ENCODE measurements around the gene SNAP47.

The SNAP47 gene

DNA sequence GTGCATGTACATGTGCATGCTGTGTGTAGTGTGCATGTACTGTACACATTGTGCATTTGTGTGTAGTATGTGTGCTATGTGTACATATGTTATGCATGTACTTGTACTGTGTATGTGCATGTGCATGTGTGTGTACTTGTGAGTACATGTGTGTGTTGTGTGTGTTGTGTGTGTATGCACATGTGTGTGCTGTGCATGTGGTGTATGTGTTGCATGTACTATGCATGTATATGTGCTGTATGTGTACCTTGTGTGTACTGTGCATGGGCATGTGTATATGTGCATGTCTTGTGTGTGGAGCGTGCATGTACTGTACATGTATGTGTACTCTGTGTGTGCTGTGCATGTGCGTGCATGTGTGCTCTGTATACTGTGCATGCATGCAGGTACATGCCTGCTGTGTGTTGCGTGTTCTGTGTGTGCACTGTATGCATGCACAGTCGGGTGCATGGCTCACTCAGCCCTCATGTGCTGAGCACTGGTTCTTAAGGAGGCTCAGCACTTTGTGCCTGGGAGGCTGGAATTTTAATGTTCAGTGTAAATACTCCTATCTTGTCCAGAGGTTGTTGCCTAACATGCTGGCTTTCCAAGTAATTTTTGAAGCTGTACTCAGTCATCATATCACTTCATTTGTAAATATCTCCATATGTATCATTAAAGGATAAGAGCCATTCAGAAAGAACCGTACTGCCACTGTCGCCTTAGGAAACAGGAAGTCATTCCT is 32.3 kb downstream of the SNAP47 start:
- no peak for DNase-seq (ENCODE audit: low read depth in 2 of 2)

DNA sequence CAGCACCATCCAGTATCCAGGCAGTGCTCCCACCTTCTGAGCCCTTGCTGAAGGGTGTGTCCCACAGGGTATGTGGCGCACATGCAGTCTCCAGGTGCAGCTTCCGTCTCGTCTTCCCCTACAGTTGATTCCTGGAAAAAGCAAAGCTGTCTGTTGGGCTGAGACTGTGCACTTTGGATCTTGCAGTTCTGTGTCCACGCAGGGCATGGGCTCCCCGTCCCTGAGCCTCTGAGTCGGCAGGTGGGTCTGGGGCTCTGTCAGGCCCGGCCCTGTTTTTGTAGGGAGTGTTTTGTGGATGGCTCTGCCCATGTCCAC is 32.8 kb downstream of the SNAP47 start:
- DNase-seq (ENCODE audit: low read depth in 2 of 2) = no peak

DNA sequence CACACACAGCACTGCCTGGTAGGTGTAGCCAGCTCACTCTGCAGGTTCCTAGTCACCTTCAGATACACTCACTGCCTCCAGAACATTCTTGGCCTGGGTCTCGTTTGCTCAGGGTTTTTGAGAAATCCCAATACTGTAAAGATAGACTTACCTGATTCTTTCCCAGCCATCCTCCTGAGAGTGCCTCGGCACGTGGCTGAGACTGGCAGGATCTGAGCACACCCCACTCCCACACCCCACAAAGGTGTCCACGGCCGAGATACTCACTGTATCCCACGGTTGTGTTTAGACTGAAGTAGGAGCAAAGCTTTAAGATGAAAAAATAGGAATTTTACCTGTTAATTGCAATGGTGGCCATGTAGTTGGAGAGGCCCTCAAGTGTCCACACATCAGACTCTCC is 33.4 kb downstream of the SNAP47 start:
- DNase-seq (ENCODE audit: low read depth in 2 of 2) = no peak

DNA sequence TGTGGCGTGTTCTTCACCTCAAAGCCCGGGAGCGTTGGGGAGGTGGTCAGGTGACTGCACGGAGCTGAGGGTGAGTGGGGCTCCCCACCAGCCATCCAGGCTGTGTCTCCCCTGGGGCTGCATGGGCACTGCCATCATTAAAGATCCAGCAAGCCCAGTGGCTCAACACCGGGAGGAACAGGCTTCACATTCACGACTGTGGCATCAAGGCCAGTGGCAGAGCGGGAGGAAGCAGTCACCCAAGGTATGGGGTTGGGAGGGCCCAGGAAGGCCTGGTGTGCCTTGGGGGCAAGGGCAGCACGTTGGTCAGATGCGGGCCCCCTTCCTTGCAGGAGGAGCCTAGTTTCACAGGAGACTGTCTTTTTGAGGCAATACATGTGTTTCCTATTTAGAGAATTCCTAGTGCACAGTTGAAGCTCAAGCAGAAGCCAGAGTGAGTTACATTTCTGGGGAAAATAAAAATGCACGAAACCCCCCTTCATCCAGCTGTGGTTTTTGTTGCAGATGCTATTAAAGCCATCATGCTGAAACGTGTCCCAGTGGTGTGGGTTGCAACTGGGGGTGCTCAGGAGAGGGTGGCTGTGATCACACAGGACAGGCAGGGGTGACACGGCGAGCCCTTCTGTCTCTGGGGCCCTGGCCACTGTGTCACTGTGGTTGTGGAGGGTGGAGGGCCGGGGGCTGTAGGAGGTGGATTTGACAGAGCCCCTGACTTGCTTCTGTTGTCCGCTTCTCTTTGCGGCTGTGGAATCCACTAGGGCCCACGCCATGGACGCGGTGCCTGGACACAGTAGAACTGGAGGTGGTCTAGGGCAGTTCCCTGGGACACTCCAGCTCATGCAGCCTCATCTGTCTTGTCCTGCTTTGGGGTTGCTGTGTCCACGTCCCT is 34.1 kb downstream of the SNAP47 start:
- DNase-seq (ENCODE audit: low read depth in 2 of 2) = no peak

DNA sequence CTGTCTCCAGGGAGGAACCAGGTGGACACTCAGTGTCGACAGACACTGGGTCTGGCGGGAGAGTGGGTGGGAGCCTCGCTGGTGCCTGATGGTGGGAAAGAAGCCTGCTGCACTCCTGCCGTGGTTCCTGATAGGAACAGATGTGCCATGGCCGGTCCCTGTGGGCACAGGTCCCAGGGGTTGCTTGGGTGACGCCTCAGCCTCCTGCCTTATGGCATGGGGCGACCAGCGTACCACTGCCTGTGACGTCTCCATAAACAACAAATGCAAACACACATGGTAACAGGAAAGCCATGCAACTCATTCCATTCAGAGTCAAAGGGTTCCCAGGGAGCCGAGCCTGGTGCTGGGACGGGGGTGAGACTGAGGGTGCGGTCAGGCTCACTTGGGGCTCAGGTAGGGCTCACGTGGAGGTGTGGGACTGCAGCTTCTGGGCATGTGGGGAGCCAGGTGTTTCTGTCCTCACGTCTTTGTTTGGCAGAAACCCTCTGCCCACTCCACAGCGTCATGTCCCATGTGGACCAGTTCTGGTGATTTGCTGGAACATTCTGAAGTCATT is 34.8 kb downstream of the SNAP47 start:
- DNase-seq (ENCODE audit: low read depth in 2 of 2) = no peak

DNA sequence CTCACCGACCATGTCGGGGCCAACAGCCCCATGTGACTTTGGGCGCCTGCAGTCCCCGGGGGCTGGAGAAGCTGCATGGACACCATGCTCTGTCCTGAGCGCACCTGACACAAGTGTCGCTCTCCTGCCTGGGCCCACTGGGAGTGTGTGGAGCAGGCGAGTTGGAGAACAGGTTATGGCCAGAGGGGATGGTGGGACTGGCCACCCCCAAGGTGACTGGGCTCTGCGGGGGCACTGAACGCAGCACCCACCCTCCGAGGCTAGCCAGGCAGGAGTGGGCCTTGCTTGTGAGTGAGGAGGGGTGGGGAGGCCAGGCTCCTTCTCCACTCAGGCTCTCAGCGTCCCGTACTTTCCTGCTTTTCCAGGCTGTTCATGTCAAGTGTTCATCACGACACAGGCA is 35.6 kb downstream of the SNAP47 start:
- no peak for DNase-seq (ENCODE audit: low read depth in 2 of 2)

DNA sequence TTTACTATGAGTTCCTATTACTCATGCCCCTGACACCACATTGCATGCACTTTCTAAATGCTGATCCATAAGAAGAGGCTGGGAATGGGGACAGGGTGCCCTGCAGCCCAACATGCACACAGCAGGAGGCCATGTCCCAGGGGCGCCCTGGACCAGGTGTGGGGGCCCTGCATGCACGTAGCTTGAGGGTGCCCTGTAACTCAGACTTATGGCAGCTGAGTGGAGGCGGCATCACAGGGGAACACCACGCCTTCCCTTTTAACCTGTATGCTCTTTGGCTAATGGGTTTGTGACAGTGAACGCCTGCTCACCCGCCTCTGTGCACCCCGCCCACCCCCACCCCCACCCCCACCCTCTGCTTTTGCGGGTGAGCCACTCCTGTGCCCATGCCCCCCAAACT is 36.1 kb downstream of the SNAP47 start:
- no peak for DNase-seq (ENCODE audit: low read depth in 2 of 2)

DNA sequence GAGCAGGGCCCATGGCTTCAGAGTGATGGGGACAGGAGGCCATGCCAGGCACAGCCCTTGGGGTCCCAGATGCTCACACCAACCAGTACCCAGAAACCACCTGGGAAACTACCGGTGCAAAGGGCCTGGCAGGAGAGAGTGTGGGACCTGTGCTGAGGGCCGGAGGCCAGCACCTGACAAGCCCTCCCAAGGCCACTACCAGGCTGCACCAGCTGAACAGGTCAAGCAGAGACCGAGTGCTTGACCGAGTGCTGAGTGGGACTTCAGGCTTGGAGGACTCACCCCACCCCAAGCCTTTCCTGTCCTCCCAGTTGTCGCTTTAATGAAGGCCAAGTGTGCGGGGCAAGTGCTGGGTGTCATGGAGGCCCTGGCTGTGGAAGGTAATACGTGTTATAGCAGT is 36.5 kb downstream of the SNAP47 start:
- DNase-seq (ENCODE audit: low read depth in 2 of 2) = no peak

DNA sequence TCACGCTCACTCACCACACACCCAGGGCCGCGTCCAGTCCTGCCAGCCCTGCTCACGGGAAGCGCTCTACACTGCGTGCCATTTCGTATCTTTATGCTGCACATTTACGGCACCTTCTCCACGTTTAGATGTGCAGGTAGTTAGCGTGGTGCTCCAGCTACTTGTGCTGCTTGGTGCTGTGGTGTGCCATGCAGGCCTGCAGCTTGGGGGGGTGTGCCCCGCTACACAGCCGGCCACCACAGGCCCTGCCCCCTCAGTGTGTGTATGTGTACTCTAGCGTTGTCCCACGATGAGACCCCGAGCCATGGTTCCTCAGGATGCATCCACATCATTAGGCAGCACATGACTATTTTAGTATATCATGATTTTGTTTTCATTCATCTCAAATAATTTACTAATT is 38.3 kb downstream of the SNAP47 start:
- no peak for DNase-seq (ENCODE audit: low read depth in 2 of 2)

DNA sequence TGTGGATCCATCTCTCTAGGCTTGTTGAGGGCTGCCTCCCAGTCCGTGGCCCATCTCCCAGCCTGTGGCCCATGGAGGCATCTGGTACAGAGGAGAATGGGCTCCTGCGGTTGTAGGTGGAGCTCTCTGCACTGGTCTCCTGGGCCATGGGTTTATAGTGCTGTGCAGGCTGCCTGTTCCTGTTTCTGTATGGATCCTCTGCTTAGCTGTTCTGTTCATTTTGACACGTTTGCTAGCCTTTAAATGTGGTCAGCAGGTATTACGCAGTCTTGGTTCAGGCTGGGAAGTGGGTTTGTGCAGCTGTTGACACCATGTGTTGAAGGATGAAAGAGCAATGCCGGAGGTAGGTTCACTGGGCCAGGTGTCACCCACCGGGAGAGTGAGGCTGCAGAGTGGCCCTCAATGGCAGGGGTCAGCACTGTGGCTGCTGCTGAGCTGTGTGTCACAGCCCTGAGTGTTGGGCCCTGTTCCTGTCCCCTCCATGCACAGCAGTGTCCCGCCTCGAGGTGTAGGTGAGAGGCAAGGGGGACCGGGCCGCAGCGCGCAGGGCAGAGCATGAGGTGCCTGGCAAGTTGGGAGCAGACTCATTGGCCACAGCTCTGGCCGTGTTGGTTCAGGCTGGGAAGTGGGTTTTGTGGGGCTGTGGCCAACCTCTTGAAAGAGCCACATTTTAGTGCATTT is 39.0 kb downstream of the SNAP47 start:
- DNase-seq (ENCODE audit: low read depth in 2 of 2) = no peak

DNA sequence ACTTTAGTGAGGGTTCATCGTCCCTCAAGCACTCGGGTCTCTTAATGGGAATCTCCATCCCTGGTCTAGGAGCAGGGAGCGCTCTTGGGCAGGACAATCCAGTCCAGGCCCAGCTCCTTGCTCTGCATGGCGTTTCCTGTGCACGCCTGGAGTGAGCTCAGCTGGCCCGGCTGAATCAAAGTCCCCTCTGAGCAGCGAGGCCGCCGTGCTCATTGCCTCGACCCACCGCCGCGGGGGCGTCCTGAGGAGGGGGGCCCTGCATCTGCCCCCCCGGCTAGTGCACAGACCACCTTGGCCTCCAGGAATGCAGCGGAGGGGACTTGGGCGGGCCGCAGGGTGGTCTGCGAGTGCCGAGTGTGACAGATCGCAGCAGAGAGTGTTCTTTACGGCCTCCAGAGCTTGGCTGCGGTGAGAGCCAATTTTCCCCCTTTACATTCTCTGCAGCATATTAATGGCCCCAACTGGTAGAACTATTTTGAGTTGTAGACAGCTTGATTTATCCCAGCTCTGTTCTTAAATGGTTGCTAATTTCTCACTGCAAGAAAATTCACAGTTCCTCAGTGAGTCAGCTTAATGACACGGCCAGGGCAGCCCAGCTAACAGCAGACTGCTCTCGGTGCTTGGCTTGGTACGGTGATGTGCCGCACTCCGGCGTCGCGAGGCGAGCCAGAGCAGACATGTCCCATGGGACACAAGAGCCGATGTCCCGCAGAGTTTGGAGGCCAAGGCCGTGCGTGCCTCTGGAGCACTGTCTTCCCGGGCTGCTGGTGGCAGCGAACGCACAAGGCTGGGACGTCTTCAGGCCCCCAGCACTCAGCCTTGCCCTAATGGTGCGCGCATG is 39.8 kb downstream of the SNAP47 start:
- no peak for DNase-seq (ENCODE audit: low read depth in 2 of 2)

DNA sequence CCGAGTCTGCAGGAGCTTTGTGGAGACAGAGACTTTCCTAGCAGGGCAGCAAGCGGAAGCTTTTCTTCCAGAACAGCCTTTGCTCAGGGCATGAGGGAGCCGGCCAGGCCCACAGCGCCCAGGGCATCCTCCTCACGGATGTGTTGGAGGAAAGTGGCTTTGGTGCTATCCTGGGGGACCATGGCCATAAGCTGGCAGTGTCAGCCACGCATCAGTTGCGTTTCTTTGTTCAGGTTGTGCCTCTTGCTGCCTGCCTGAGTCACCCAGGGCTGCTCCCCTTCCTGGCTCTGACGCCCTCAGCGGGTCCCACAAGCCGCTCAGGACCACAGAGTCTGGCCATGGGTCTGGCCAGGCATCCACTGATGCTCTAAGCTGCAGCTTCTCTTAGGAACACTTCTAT is 40.6 kb downstream of the SNAP47 start:
- no peak for DNase-seq (ENCODE audit: low read depth in 2 of 2)

DNA sequence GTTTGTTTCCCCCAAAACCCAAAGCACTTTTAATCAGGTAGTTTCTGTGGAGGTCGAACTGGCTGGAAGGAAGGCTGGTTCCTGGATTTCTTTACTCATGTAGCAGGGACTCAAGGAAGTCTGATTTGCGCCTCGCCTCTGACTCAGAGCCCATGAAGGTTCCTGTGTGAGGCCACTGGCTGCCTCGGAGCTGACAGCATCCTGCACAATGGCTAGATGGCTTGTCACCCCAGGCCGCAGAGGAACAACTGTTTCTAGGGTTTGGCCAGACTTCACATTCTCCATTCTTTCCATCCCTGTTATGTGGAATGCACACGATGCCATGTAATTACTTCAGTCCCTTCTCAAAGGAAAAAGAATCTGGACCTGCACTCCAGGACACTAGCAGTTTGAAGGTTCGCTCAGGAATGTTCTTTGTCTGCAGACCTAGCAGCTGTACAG is 41.1 kb downstream of the SNAP47 start:
- no peak for DNase-seq (ENCODE audit: low read depth in 2 of 2)

DNA sequence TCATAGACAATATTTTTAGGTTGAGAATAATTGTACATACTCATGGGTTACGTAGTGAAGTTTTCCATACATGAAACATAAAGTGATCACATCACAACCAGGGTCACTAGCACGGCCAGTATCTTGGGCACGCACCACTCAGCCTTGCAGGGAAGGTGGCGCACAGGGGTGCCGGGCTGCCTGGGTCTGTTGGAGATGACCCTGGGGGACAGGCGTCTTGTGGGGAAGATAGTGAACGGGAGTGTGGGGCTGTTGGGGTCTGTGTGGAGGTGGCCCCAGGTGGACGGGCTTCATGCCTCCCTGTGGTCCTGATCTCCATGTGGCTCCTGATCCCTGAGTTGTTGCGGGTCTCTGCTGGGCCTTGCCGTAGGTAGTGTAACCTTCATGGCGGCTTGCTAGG is 41.9 kb downstream of the SNAP47 start:
- no peak for DNase-seq (ENCODE audit: low read depth in 2 of 2)

DNA sequence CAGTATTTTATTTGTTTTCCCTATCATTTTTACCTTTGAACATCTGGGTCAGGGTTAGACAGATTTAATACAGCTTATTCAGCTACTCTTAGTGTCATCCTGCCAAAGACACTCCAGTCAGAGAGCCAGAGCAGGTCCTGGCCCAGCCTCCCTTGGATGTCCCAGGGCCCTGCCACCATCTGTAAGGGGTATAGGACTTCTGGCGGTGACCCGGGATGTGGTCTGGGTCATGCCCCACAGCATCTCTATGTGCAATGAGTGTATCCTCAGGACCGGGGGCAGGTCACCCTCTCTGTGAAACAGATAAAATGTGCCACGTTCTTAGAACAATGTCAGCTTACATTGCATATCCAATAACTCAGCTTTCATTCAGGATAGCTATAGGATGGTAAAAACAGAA is 42.4 kb downstream of the SNAP47 start:
- DNase-seq (ENCODE audit: low read depth in 2 of 2) = no peak

DNA sequence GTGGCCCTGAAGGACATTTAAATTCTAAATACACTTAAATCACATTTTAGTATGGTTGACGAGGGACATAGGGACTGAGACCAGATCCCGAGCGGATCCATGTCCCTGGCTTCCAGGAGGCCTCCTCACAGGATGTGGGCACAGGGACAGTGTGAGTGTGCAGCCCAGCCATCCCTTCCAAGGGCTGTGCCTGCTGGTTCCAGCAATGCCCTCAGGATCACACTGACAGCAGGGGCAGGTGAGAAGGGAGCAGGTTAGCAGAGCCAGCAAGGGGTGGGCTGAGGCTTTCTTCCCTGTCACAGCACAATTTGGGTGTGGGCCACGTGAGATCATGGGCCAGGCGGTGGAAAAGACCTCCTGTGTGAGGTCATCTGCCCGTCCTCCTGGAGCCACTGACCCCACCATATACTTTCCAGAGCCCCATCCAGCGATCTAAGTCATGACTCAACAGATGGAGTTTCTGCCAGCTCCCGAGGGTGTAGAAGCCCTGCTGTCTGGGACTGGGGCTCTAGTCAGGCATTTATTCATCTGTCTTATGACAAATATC is 43.2 kb downstream of the SNAP47 start:
- DNase-seq (ENCODE audit: low read depth in 2 of 2) = no peak

DNA sequence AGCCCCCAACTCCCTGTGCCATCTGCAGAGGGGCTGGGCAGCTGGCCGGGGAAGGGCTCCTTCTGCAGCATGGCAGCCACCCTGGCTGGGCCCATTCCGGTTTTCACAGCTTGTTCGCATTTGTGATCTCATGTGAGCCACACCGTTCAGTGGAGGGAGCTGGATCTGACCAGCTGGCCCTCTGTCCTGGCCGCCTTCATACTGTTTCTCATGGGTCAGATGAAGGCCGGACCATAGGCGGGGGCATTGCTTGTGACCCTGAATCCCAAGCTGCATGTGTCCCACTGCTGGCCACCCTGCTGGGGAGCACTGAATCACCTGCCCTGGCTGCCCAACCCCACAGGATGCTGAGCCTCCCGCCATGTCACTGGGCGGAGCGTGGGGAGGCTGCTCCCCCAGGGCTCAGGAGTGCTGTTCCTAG is 43.8 kb downstream of the SNAP47 start:
- DNase-seq (ENCODE audit: low read depth in 2 of 2) = no peak

DNA sequence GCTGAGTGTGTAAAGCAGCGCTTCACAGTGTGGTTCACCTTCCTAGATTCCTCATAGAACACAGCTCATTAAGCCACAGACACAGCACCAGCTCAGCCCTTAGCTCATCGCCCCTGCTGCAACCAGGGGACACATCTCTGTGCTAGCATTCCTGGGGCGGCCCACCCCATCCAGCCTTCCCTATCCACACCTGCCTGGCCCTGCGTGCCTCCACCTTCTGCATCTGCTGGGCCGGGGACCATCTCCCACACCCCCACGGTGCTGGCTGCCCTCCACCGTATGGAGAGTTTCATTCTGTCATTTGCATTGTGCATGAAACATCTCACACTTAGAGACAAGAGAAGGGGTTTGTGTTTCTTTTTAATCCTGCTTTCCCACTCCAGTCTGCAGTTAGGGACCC is 44.5 kb downstream of the SNAP47 start:
- no peak for DNase-seq (ENCODE audit: low read depth in 2 of 2)

DNA sequence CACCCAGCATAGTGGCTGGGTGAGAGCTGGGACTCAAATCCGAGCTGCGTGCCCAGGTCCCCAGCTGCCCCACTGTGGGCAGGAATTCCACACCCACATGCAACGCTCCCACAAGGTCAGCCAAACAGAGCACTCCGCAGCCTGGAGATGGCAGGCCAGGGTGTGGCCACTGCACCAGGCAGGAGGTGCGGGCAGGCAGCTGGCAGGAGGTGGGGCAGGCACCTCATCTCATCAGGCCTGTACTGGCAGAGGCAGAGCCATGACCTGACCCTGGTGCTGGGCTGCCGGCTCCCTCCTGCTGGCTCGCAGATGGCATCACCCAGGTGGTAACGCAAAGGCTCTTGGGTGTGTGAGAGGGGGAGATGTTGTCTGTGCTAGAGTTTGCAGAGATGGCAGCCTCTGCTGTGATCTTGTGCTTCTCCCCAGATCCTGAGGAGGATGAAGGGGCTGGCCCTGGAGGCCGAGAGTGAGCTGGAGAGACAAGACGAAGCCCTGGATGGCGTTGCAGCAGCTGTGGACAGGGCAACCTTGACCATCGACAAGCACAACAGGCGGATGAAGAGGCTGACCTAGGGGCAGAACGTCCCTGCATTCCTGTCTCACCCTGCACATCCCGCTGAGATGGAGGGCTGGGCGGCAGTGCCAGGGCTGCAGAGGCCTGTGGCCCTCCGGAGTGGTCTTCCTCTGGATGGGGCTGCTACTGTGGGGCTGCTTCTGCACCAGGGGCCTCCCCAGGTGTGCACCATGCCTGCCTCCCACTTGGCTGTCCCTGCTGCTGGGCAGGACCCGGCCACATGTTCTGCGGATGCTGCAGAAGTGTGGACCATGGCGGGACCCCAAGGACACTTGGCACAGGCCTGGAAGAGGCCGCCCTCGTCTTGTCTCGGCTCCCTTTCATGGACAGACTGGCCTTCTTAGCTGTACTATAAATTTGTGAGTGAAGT is 45.1 kb downstream of the SNAP47 start:
- DNase-seq (ENCODE audit: low read depth in 2 of 2) = no peak

DNA sequence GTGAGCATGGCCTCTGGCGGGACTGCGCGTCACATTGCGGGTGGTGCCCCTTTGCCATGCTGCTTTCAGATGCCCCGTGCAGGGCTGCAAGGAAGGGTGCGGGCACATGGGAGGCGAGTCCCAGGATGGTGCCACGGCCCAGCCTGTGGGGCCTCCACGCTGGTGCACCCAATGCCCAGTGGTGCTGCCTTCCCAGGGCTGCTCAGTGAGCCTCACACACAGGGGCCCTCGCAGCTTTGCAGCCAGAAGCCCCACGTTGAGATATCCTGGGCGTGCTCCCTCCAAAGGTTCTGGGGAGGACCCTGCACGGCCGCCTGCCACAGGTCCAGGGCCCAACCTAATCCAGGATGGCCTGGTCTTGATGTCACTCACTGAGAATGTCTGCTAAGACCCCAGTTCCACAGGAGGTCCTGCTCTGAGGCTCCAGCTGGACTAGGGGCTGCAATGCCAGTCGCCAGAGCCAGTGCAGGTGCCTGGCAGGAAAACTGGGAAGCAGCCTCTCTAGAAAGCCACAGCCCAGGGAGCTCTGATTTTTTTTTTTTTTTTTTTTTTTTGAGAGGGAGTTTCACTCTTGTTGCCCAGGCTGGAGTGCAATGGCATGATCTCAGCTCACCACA is 46.2 kb downstream of the SNAP47 start:
- no peak for DNase-seq (ENCODE audit: low read depth in 2 of 2)

All from stimulated activated CD8-positive, alpha-beta memory T cell treated with anti-CD3 and anti-CD28 coated beads, Interleukin-15, amount 100 ng/mL, for 48 hours (primary cell).